Loucy (cell line): Measurements from ENCODE around the gene STON2.

Experiments
- CTCF ChIP-seq: fragments of 200-600 bp; sonication (generic); conservative IDR thresholded peaks from 2 replicates; pipeline ENCODE4 v1.5.1; 2014; ENCODE audit warnings: mild to moderate bottlenecking, antibody characterized with exemption, low read length
- EZH2phosphoT487 ChIP-seq: fragments of 200-600 bp; IDR thresholded peaks from 2 replicates; pipeline ENCODE4 v1.6.1; 2018; ENCODE audit warnings: antibody characterized with exemption, mild to moderate bottlenecking, moderate library complexity, borderline replicate concordance

DNA sequence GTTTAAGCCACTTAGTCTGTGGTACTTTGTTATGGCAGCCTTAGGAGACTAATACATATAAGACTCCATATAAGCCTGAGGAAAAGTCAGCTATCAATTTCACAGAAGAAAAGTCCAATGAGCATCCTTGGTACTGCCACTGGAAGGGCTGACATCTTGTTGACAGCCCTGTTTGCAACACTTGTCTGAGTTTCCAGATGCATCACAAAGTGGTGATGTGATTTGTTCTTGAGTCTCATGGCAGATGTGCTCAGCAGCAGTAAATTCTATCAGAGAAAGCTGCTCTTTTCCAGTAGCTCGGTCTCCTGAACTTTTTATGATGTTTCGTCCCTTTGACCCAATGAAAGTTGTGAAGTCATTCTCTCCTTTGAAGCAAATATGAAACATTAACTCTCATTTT is 54.3 kb downstream of the STON2 start:
- TF ChIP-seq CTCF: no peak
- no peak for TF ChIP-seq EZH2phosphoT487
